ENCODE measurements around the gene TOGARAM1.

Gene TOGARAM1

DNA sequence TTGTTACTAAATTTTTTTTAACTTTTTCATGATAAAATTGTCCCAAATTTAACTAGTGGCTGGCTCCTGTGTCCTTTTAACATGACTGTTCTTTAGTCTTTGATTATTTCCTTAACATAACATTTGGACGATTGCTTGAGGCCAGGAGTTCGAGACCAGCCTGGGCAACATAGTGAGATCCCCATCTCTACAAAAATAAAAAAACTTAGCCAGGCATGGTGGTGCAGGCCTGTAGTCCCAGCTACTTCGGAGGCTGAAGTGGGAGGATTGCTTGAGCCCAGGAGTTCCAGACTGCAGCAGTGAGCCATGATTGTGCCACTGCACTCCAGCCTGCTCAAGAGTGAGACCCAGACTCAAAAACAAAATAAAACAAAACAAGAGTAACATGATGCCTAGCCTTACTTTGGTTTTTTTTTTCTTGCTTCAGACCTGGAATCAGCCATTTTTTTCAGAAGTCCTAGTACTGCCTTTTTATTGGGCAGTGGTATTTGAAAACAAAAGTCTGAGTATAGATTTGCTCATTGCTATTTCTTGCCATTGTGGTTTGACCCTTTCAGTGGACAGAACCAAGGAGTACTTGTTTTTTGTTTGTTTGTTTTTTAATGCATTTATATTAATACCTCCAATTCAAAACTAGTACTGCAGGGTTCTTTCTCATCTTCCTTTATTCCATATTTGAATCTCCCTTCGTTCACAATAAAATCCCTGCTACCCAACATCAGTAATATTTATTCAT lies 4.8 kb downstream of the TOGARAM1 start:
- DNase-seq: no peak

DNA sequence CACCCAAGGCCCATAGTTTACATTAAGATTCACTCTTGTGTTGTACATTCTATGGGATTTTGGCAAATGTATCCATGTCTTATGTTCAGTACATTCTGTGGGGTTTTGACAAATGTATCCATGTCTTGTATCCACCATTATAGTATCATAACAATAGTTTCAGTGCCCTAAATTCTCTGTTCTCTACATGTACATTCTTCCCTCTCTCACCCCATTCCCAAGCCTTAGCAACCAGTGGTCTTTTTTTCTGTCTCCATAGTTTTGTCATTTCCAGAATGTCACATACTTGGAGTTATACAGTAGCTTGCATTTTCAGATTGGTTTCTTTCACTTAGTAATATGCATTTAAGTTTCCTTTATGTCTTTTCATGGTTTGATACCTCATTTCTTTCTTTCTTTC lies 6.7 kb downstream of the TOGARAM1 start:
- DNase-seq: no peak

DNA sequence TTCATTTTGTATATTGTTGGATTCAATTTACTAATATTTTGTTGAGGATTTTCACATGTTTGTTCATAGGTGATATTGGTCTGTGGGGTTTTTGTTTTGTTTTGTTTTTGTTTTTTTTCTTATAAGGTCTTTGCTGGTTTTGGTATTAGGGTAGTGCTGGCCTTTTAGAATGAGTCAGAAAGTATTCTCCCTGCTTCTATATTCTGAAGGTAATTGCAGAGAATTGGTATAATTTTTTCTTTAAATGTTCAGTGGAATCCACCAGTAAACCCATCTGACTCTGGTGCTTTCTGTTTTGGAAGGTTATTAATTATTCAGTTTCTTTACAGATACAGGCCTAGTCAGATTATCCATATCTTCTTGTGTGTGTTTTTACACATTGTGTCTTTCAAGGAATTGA lies 8.9 kb downstream of the TOGARAM1 start:
- no peak for DNase-seq

- DNase-seq: no peak
These were observed 9.5 kb downstream of the TOGARAM1 start for GRCh38 chr14:44971459-44971858.

GRCh38 chr14:44979273-44979672 lies 17.3 kb downstream of the TOGARAM1 start:
- no peak for DNase-seq

DNA sequence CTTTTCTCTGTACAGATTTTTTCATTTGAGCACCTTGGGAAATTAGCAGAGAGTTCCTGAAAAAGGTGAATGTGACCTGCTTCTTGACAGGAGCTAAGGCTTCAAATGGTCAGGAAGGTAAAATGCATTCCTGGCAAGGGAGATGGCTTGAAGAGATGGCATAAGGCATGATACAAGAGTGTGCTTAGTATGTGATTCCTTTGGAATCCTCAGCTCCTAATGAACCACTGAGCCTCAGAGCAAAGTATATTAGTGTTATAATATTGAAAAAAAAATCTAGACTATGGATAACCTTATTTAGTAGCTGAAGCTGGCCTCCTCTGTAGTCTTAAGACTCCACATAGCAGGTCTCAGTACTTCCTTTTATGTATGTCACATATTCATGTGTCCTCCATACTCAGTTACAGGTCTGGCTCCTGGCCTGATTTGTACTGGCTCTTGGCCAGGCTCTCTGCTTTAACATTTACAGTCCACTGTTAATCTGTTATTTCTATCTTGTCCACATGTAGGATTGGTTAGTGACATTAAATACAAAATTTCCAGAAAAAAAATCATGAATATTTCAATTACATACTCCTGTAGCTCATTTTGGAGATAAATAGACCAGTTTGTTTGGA lies 17.9 kb downstream of the TOGARAM1 start:
- no peak for DNase-seq

DNA sequence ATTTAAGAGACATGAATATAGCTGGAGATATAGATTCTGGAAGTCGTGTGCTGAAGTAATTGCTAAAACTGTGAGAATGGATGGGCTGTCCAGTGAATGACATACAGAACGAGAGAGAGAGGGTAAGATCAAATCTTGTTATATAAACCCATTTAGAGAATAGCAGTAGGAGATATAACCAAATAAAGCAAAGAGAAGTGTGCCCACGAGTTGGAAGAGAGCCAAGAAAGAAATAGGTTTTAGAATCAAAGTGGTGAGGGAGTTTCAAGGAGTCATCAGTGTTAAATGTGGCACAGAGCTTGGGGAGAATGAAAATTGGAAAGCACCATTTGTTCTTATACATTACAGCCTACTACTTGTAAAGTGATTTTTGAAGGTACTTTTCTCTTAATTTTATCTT lies 19.2 kb downstream of the TOGARAM1 start:
- DNase-seq: no peak

GRCh38 chr14:44982594-44982993 lies 20.6 kb downstream of the TOGARAM1 start:
- DNase-seq: no peak

GRCh38 chr14:44988694-44989093 lies 26.7 kb downstream of the TOGARAM1 start:
- no peak for DNase-seq

DNA sequence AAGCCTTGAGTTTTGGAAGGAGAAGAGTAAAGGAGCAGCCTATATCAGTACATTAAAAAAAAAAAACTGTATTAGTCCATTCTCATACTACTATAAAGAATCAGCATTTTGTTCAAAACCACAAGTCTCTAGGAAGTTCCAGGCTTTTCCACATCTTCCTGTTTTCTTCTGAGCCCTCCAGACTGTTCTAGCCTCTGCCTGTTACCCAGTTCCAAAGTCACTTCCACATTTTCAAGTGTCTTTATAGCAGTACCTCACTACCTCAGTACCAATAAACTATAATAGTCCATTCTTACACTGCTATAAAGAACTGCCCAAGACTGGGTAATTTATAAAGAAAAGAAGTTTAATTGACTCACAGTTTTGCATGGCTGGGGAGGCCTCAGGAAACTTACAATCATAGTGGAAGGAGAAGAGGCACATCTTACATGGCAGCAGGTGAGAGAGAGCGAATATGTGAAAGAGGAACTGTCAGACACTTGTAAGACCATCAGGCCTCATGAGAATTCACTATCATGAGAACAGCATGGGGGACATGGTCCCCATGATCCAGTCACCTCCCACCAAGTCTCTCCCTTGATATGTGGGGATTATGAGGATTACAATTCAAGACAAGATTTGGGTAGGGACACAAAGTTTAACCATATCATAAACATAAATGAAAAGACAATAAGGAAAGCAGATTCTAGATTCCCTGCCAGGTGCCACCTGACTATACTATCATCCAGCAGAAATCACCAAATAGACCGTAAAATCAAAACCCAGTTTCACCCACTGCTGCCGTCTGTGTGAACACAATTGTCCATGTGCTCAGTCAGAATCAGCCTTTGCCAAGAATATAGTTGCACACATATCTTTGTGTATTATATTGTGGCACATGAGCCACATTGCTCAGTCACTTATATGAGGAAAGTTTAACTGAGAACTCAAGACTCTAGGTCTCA lies 27.8 kb downstream of the TOGARAM1 start:
- DNase-seq: no peak

- no peak for DNase-seq
These were observed 28.5 kb downstream of the TOGARAM1 start for GRCh38 chr14:44990533-44990932.

DNA sequence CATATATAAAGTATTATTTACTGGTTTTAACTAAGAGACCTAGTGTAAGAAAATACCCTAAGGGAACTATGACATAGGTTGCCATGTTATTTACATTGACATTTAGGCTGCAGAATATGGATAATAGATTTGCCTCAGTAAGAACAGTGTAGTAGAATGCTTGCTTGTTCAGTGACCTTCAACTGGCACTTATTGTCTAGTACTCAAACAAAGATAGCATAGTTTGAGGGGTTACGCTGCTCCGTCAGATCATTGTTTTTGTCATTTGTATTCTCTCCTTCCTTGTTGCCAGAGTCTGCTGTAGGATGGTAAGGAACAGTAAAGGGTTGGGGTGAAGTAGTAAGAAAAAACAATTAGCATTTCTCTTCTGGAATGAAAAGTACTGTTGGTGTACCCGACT lies 33.2 kb downstream of the TOGARAM1 start:
- no peak for DNase-seq

- DNase-seq: no peak
These were observed 33.8 kb downstream of the TOGARAM1 start for GRCh38 chr14:44995770-44996294.

DNA sequence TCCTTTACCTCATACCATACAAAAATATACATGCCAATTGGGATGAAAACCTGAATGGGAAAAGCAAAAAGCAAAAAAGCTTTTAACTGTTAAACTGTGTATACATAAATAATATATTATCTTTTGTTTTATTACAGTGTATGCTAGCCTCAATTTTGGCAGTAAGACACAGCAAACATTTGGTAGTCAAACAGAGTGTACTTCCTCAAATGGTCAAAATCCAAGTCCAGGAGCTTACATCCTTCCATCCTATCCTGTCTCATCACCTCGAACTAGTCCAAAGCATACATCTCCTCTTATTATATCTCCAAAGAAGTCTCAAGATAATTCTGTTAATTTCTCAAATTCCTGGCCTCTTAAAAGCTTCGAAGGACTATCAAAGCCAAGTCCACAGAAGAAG lies 41.9 kb downstream of the TOGARAM1 start:
- no peak for DNase-seq

- no peak for DNase-seq
These were observed 53.1 kb downstream of the TOGARAM1 start for GRCh38 chr14:45015133-45015532.

DNA sequence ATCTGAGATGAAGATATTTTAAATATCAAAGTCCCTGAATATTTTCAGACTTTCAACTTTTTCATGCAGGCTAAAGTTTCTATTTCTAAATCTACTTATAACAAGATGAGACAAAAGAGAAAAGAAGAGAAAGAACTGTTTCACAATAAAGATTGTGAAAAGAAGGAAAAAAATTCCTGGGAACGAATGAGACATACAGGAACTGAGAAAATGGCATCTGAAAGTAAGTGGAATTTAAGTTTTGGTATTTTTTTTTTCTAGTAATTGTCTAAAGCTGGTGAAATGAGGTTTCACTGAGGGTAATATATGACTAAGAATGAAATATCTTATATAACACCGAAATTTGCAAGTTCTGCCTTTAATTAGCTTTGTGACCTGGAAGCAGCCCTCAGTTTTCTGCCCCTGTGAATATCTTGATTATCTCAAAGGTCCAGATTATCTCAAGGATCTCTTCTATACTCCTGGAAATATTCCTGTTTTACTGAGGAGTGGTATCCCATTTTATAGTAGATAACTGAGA lies 66.2 kb downstream of the TOGARAM1 start:
- no peak for DNase-seq

DNA sequence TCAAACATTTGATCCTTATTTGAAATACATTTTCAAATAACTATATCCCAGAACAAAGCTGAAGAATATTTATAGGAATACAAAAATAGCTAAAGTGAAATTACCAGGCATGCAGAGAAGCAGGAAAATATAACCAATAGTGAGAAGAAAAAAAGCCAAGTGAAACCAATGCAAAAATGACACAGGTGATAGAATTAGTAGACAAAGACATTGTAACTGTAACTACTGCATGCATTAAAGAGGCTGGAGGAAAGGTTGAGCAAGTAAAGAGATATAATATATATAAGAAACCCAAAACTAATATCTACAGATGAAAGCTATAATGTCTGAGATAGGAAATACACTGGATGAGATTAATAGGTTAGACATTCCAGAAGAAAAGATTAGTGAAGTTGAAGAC lies 72.7 kb downstream of the TOGARAM1 start:
- no peak for DNase-seq

DNA sequence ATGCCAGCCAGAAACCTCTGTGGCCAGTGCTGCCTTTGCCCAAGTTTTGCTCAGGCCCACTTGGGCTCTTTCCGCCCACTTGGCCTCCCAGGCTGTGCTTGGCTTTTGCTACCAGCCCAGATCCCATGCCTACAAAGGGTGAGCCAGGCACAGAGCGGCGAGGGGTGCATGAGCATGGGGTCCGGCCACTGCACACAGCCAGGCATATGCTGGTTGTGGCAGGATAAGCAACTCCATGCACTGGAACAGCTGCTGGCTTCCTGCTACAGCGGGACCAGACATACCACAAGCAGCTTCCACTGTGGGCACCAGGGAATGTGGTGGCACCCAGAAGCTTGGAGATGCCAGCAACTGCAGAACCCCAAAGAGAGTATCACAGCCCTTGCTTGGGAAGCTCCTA lies 76.3 kb downstream of the TOGARAM1 start:
- no peak for DNase-seq

GRCh38 chr14:45038865-45039264 lies 76.9 kb downstream of the TOGARAM1 start:
- no peak for DNase-seq

GRCh38 chr14:45039390-45039789 lies 77.4 kb downstream of the TOGARAM1 start:
- no peak for DNase-seq

DNA sequence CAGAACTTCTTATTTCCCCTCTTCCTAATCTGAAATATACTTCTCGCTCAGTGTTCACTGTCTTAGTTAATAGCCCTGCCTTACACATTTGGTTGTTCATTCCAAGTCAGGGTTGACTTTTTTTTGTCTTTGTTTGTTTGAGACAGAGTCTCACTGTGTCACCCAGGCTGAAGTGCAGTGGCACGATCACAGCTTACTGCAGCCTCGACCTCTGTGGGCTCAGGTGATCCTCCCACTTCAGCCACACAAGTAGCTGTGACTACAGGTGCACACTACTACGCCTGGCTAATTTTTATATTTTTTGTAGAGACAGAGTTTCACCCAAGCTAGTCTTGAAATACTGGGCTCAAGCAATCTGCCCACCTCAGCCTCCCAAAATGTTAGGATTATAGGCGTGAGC lies 79.7 kb downstream of the TOGARAM1 start:
- no peak for DNase-seq

GRCh38 chr14:45044638-45045037 lies 82.6 kb downstream of the TOGARAM1 start:
- no peak for DNase-seq

DNA sequence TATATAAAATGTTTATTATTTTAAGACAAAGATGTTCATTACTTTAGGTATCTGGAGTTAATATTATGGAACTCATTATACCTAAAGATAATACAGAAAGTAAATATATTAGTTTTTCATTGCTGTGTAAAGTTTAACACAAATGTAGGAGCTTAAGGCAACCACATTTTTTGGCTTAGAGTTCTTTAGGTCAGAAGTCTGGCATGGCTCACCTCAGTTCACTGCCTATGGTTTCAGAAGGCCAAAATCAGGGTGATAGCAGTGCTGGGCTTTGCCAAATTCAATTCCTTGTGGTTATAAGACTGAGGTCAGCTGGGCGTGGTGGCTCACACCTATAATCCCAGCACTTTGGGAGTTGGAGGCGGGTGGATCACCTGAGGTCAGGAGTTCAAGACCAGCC lies 86.4 kb downstream of the TOGARAM1 start:
- no peak for DNase-seq

Measured in stimulated activated CD4-positive, alpha-beta T cell treated with anti-CD3 and anti-CD28 coated beads, Interleukin-15, amount 100 ng/mL, for 24 hours (primary cell).